ENCODE results near the gene ZMYM3. TPM values are rescaled to one million over a fixed set of nuclear protein-coding genes. Genes with fewer than 3 reads are reported as not detected.

Gene ZMYM3
- total RNA-seq, 4 donors from 2014 or later, result 13.2 to 21.0 (median 17.4) TPM

DNA sequence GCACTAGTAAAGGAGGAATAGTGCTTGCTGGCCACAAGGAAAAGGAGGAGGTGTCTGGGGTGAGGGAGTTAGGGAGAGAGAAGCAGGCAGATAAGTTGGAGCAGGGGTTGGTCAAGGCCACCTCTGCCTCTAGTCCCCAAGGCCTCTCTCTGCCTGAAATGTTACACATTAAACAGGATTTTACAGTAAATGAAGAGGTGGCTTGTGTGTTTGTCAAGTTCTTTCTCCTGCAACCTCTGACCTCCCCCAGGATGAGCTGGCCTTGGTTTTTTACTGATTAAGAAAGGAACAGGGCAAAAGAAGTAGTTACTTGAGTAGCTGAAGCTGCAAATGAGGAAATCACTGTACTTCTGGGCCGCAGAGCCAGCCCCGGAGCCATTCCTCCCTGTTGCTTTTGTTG is 28.9 kb downstream of the ZMYM3 start:
- H3K9me3 ChIP-seq, result no peaks in the 10 kb centered on the region
- peaks cover 0 to 9% of the 10 kb centered on the region in 2 donors for H3K27me3 ChIP-seq
- no peaks in the 10 kb centered on the region for H3K4me1 ChIP-seq
- no peak for TF ChIP-seq EP300 (IDR thresholded peaks at IDR 0.05)
- TF ChIP-seq, protein P1, sequence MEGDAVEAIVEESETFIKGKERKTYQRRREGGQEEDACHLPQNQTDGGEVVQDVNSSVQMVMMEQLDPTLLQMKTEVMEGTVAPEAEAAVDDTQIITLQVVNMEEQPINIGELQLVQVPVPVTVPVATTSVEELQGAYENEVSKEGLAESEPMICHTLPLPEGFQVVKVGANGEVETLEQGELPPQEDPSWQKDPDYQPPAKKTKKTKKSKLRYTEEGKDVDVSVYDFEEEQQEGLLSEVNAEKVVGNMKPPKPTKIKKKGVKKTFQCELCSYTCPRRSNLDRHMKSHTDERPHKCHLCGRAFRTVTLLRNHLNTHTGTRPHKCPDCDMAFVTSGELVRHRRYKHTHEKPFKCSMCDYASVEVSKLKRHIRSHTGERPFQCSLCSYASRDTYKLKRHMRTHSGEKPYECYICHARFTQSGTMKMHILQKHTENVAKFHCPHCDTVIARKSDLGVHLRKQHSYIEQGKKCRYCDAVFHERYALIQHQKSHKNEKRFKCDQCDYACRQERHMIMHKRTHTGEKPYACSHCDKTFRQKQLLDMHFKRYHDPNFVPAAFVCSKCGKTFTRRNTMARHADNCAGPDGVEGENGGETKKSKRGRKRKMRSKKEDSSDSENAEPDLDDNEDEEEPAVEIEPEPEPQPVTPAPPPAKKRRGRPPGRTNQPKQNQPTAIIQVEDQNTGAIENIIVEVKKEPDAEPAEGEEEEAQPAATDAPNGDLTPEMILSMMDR (IDR thresholded peaks at IDR 0.05), result no peak
- no peak for TF ChIP-seq POLR2A (IDR thresholded peaks at IDR 0.05)
- H3K4me3 ChIP-seq, result peak overlapping the region in 1 of 4 donors; percentile 23
- DNase-seq (ENCODE audit: low spot score in 2 of 2), result no peak
- H3K27ac ChIP-seq, result peak overlapping the region in 1 of 4 donors; percentile 56
- H3K36me3 ChIP-seq, result no peaks in the 10 kb centered on the region
- WGBS, 2 donors, result 61 to 69% methylated on average over 2 of the region's 2 CpGs

DNA sequence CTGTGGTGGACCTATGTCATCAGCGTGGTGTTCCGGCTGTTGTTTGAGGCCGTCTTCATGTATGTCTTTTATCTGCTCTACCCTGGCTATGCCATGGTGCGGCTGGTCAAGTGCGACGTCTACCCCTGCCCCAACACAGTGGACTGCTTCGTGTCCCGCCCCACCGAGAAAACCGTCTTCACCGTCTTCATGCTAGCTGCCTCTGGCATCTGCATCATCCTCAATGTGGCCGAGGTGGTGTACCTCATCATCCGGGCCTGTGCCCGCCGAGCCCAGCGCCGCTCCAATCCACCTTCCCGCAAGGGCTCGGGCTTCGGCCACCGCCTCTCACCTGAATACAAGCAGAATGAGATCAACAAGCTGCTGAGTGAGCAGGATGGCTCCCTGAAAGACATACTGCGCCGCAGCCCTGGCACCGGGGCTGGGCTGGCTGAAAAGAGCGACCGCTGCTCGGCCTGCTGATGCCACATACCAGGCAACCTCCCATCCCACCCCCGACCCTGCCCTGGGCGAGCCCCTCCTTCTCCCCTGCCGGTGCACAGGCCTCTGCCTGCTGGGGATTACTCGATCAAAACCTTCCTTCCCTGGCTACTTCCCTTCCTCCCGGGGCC is 29.7 kb downstream of the ZMYM3 start:
- DNase-seq (ENCODE audit: low spot score in 2 of 2), result no peak
- WGBS, 2 donors, result 71 to 73% methylated on average over 8 to 30 of the region's 32 CpGs
- Histone ChIP-seq H3K27ac (peak overlapping the region in 1 of 4 donors; percentile 56), H3K36me3 (no peaks in the 10 kb centered on the region), H3K4me3 (peak overlapping the region in 1 of 4 donors; percentile 23), H3K27me3 (peaks cover 0 to 9% of the 10 kb centered on the region in 2 donors), H3K9me3 (no peaks in the 10 kb centered on the region), H3K4me1 (no peaks in the 10 kb centered on the region)
- TF ChIP-seq EP300 (IDR thresholded peaks at IDR 0.05) (no peak), POLR2A (IDR thresholded peaks at IDR 0.05) (no peak)
- TF ChIP-seq, protein P1 (IDR thresholded peaks at IDR 0.05), result no peak

GRCh38 chrX:71222929-71223328 is 31.0 kb downstream of the ZMYM3 start, which contains the start of gene GJB1:
Gene GJB1, plus strand, starts transcription at chrX:71223224. Its CDS starts 484 bp downstream, at chrX:71223708.
- peak within 1 kb of the TSS in 1 of 4 donors; percentile 56 for H3K27ac ChIP-seq
- 51 to 87% methylated on average over 16 to 18 of the region's 18 CpGs for WGBS, 2 donors

GRCh38 chrX:71221145-71221544 is 32.8 kb downstream of the ZMYM3 start:
- H3K9me3 ChIP-seq, result no peaks in the 10 kb centered on the region
- no peaks in the 10 kb centered on the region for H3K36me3 ChIP-seq
- peaks cover 0 to 9% of the 10 kb centered on the region in 2 donors for H3K27me3 ChIP-seq
- no peaks in the 10 kb centered on the region for H3K4me1 ChIP-seq
- no peak overlapping the region for H3K27ac ChIP-seq
- no peak overlapping the region for H3K4me3 ChIP-seq
- TF ChIP-seq EP300 (IDR thresholded peaks at IDR 0.05) (no peak), POLR2A (IDR thresholded peaks at IDR 0.05) (no peak)
- TF ChIP-seq, protein P1 (IDR thresholded peaks at IDR 0.05), result no peak
- DNase-seq (ENCODE audit: low spot score in 2 of 2), result no peak
- WGBS, 2 donors, result 88 to 100% methylated on average over 1 of the region's 1 CpG

More at GRCh38 chrX:71222929-71223328, 31.0 kb downstream of the ZMYM3 start, which contains the start of gene GJB1:
- Histone ChIP-seq H3K4me3 (peak within 1 kb of the TSS in 1 of 4 donors; percentile 23), H3K27me3 (peaks cover 0 to 9% of the 10 kb centered on the region in 2 donors), H3K9me3 (no peaks in the 10 kb centered on the region), H3K36me3 (no peaks in the 10 kb centered on the region), H3K4me1 (no peaks in the 10 kb centered on the region)
- TF ChIP-seq POLR2A (IDR thresholded peaks at IDR 0.05) (no peak), EP300 (IDR thresholded peaks at IDR 0.05) (no peak)
- TF ChIP-seq, protein P1 (IDR thresholded peaks at IDR 0.05), result no peak
- no peak for DNase-seq (ENCODE audit: low spot score in 2 of 2)

DNA sequence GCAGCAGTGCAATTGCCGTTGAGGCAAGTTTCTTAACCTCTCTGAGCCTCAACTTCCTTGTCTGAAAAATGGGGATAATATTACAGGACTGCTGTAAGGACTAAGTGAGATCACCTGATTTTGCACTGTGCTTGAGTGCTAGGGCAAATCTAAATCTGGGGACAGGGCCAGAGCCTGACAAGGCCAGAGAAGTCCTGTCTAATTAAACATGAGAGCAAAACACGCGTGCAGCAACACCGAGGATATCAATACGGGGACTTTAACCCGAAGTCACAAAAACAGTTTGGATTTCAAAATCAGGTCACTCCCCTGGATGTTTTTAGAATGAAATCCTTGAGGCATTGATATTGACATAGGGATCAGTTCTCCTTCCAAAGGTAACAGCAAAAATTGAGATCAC is 36.6 kb downstream of the ZMYM3 start:
- WGBS, 2 donors, result 86 to 90% methylated on average over 6 of the region's 6 CpGs
- H3K27ac ChIP-seq, result no peak overlapping the region
- DNase-seq (ENCODE audit: low spot score in 2 of 2), result no peak
- H3K27me3 ChIP-seq, result no peaks in the 10 kb centered on the region
- no peaks in the 10 kb centered on the region for H3K36me3 ChIP-seq
- no peaks in the 10 kb centered on the region for H3K4me1 ChIP-seq
- TF ChIP-seq, protein P1 (IDR thresholded peaks at IDR 0.05), result no peak
- TF ChIP-seq EP300 (IDR thresholded peaks at IDR 0.05) (no peak), POLR2A (IDR thresholded peaks at IDR 0.05) (no peak)
- no peak overlapping the region for H3K4me3 ChIP-seq
- no peaks in the 10 kb centered on the region for H3K9me3 ChIP-seq
